ENCODE measurements around the gene TEX10.
"Not testable (repeated sequence)": the region's sequence is repeated elsewhere in the genome, so short reads cannot be mapped to it uniquely, and the experiment has no call there.

TEX10 gene

DNA sequence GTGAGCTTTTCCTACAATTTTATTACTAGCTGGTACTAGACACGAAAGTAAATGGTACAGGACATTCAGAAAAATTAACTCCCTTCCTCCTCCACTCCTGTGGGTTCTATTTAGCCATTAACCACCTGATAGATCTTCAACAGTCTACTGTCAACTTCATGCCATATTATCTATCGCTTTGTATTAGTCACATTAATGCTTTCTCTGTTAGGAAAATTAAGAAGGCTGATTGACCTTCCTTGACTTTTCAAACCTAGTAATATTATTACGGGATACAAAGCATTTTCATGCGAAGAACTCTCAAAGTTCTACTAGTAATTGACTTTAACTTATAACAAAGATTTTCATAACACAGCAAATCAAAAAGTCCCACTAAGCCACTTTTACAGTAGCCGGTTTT is 1.2 kb downstream of the TEX10 start:
- DNase-seq (ENCODE audit: insufficient read length, low spot score) (no peak), FAIRE-seq (no peak)

DNA sequence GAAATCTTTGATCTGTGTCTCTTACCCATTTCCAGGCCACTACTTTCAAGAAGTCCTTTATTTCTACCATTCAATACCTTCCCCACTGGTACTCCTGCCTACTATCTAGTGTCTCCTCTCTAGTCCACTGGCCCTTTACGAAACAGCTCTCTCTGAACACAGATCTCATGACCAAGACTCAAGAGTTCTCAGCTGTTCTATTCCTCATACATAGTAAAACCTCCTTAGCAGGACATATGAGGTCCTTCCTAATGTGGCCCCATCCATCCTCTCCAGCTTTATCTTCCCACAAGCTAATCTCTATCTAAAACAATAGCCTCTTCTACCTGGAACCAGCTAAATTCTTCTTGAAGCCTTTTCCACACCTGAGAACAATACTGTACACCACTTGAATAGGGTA is 2.6 kb downstream of the TEX10 start:
- DNase-seq (ENCODE audit: insufficient read length, low spot score) (no peak), FAIRE-seq (no peak)

DNA sequence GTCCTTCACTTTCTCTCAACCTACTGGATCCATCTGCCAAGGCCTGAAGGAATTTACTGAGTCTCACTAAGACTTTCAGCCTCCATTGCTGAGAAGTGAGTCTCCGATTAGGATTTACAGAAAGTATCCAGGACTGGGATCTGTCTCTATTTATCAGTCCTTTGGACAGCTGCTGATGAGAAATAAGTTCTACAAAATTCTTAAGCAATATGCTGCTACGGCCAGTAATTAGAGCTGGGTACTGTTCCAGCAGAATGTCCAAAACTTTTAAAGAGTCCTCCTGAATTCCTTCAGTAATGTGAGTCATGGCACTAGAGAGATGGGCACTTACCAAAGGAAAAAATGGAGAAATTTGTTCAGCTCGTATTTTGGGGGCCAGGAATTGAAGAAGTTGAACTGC is 5.9 kb downstream of the TEX10 start:
- no peak for DNase-seq (ENCODE audit: insufficient read length, low spot score)
- no peak for FAIRE-seq

DNA sequence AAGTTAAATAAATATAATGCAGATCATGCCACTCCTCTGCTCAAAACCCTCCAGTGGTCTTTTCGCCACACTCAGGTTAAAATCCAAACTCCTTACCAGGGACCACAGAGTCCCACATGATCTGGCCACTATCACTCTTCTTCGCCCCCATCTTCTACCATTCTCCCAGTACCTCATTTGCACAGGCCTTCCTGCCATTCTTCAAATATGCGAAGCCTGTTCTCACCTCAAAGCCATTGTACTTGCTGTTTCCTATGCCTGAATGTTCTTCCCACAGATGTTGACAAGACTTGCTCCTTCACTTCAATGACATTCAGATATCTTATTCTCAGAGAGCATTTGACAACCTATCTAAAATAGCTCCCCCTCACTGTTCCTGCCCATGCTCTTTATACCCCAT is 10.9 kb downstream of the TEX10 start:
- DNase-seq (ENCODE audit: insufficient read length, low spot score) (no peak), FAIRE-seq (no peak)

DNA sequence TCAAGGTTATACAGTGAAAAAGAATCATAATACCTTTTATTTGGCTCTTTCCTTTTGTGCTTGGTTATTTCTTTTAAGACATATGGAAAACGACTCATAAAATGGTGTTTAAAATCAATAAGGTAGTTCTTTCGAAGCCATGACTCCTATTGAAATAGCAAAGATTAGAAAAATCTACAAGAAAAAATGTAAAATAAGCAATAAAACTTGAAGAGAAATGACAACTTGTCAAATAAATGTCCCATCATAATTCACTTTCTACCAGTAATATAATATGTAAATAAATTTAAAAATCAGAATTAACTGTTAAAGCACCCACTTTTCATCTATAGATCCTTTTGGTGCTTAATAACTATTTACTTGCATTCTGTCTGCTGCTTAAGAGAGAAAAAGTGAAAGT is 12.5 kb downstream of the TEX10 start:
- DNase-seq (ENCODE audit: insufficient read length, low spot score): no peak
- no peak for FAIRE-seq

DNA sequence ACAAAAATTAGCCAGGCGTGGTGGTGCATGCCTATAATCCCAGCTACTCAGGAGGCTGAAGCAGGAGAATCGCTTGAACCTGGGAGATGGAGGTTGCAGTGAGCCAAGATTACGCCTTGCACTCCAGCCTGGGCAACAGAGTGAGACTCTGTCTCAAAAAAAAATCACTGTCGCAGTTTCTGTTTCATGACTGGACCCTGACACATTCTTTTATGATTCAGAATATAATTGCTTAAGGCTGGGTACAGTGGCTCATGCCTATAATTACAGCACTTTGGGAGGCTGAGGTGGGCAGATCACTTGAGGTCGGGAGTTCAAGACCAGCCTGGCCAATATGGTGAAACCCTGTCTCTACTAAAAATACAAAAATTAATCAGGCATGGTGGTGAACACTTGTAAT is 14.0 kb downstream of the TEX10 start:
- FAIRE-seq; DNase-seq (ENCODE audit: insufficient read length, low spot score): not testable (repeated sequence)

DNA sequence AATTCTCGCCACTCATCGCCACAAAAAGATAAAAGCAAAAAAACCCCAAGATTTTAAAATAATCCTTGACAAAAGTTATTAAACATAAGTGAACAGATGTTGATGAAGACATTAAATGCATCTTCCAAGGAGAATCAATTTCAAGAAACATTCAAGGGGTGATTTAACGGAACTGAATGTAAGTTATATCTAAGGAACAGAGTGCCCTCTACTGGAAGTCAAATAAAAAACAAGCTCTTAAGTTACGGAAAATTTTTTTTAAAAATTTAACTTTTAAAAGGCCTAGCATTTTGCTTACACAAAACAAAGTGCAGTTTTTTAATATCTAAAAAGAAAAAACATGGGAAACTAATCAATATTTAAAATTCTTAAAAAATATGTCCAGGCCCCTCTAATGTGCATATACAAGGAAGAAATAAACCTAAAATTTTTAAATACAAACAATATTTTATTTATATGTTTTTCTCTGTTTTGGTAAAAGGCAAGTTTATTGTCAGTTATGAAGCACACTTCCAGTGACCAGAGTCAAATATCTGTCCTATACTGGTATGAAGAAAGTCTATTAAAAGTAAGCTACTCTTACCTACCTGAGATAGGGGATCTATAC is 28.0 kb downstream of the TEX10 start:
- FAIRE-seq (no peak), DNase-seq (ENCODE audit: insufficient read length, low spot score) (peak; percentile 3)

DNA sequence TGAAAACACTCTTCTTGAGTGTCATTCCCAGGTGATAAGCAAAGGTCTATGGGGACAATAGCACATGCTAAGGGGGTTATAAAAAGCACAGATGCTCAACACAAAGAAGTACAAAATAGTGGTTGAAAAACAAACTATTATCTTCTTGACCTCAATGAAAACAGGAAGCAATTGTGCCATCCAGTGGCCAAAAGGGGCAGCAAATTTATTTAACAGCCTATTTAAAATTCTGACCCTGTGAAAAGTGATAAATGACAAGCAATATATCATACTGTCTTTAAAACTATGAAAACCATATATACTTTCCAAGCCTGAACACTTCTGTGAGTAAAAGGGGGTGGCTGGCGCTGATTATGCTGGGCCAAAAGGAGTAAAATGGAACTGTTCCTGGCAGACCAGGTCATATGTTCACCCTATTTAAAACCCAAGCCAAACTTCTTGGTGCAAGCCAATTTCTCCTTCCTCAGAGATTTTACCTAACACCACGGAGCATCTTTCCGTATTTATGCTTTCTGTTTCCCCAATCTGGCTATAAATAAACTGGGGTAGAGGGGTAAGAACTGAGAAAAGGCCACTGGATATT is 29.7 kb downstream of the TEX10 start:
- DNase-seq (ENCODE audit: insufficient read length, low spot score): peak; percentile 8
- FAIRE-seq: no peak

DNA sequence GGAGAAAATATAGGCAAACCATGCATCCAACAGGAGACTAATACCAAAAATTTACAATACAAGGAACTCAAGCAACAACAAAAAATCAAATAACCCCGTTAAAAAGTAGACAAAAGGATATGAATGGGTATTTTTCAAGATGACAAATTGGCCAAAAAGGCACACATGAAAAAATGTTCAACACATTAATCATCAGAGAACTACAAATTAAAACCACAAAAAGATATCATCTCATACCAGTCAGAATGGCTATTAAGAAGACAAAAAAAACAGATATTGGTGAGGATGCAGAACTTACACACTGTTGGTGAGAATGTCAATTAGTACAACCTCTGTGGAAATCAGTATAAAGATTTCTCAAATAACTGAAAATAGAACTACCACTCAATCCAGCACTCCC is 35.0 kb downstream of the TEX10 start:
- FAIRE-seq (no peak), DNase-seq (ENCODE audit: insufficient read length, low spot score) (no peak)

DNA sequence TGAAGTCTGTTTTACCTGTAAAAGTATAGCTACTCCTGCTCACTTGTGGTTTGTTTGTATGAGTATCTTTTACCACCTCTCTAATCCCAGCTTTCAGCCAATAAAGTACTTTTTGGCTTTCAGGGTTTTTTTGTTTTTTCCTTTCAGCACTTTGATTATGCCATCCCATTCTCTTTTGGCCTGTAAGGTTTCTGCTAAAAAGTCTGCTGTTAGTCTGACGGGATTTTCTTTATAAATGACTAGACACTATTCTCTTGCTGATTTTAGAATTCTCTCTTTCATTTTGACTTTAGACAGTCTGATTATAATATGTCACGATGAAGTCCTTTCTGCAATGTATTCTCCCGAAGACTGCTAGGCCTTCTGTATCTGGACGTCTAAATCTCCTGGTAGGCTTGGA is 37.2 kb downstream of the TEX10 start:
- DNase-seq (ENCODE audit: insufficient read length, low spot score): no peak
- FAIRE-seq: no peak

DNA sequence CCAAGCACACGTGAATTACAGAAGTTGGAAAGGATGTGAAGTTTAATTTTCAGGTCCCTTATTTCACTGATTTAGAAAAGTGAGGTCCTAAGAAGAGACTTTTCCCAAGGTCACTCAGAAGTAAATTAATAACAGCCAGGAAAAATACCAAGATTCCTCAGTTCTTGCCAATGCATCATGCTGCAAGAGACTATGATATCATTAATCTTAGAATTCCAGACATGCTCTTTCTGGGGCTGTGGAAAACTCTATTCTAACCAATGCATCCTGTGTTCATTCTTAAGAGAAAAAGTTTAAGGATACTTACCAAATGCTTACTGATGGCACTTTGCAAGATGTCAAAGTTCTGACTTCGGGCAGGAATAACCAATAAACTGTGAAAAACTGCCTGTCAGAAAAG is 42.8 kb downstream of the TEX10 start:
- no peak for DNase-seq (ENCODE audit: insufficient read length, low spot score)
- no peak for FAIRE-seq

DNA sequence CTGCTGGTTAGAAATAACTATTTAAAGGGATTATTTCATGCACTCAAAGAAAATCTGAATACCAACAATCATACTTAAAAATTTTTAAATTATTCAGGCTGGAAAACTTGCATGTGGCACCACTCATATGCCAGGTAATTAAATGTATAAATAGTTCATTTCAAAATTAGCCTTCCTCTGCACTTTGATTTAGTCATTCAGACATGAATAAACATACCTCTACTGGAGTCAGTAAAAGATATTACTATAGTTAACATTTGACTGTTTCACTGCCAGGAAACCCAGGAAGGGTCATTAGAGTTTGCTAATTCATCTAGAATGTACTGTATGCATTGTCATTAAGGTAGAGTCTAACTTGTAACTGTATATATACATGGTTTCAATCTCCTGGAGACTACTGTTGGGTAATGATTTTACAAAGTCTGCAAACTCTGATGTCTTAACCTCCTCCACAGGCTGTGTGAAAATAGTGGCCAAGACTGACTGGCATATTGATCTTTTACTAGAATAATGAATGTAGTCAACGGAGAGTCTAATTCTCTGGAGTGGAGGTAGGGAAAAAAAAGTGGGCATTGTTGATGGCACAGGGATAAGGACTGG is 43.7 kb downstream of the TEX10 start:
- FAIRE-seq (no peak), DNase-seq (ENCODE audit: insufficient read length, low spot score) (no peak)

DNA sequence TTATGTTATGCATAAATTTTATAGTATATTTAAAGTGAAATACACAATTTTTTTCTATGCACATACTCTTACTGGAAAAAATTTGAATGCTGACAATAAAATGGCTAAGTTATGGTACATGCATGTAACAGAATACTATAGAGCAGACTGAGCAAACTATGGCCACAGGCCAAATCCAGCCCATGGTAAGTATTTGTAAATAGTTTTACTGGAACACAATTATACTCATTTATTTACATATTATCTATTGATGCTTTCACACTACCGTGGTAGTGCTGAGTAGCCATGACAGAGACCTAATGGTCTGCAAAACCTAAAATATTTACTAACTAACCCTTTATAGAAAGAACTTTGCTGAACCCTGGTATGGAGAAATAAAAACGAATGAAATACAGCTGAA is 45.7 kb downstream of the TEX10 start:
- no peak for FAIRE-seq

DNA sequence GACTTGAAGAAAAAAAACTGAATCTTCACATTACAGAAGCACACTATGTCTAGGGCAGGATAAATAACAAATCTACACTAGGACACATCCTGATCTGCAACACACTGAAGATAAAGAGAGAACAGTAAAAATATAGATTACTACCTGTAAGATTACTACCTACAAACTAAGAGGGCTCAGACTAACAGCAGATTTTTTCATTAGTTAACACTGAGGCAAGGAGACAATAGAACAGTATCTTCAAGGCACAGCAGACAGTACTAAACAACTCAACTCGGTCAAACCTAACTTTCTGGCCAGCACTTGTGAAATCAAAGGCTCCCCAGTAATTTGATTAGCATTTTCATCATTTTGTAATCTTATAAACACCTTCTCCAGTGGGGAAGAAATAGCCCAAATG is 46.5 kb downstream of the TEX10 start:
- FAIRE-seq (no peak), DNase-seq (ENCODE audit: insufficient read length, low spot score) (no peak)

More for the DNA sequence above, 45.7 kb downstream of the TEX10 start:
- DNase-seq (ENCODE audit: insufficient read length, low spot score): no peak

DNA sequence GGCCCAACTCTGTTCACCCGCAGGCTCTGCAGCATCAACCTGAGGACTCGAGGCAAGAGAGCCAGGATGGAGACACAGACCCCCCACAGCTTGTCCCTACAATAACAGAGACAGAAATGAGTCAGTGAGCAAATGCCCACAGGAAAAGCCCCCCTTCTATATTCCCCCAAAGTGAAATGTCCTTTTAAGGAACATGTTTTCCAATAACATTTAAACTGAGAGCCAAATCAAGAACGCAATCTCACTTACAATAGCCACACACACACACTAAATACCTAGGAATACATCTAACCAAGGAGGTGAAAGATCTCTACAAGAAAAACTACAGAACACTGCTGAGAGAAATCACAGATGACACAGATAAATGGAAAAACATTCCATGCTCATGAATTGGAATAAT is 49.0 kb downstream of the TEX10 start:
- DNase-seq (ENCODE audit: insufficient read length, low spot score) (no peak), FAIRE-seq (no peak)

DNA sequence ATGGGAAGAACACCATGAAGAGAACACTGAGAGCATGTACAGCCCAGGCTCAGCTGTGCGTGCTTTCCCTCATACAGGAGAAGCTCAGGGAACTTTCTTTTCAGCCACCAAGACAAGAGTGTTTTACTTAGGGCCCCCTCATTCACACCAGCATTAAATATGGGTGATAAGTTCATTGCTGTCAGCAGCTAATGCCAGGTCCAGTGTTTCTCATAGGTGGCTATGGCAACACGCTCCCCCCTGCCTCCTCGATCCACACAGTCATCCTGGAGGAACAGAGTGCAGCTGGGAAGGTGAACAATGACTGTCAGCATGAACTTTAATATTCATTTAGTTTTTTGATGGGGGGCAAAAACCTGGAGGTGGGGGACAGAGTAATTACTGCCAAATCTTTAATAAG is 54.4 kb downstream of the TEX10 start:
- DNase-seq (ENCODE audit: insufficient read length, low spot score) (no peak), FAIRE-seq (no peak)

DNA sequence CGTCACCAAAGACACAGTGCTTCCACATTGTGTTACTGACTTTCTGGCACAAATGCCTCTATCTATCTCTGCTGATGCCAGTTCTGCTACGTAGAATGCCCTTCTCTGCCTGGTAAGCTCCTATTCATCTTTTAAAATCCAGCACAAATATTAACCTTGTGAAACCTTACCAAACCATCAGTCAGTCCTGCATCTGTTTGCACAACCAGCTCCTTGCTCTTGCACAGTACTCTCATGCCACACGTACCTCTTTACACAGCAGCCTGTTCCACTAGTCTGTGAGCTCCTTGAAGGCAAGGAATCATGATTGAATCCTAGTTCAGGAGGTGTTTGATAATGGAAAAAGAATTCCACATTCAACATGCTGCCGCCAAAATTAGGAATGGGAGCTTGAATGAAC is 56.3 kb downstream of the TEX10 start:
- DNase-seq (ENCODE audit: insufficient read length, low spot score) (no peak), FAIRE-seq (no peak)

DNA sequence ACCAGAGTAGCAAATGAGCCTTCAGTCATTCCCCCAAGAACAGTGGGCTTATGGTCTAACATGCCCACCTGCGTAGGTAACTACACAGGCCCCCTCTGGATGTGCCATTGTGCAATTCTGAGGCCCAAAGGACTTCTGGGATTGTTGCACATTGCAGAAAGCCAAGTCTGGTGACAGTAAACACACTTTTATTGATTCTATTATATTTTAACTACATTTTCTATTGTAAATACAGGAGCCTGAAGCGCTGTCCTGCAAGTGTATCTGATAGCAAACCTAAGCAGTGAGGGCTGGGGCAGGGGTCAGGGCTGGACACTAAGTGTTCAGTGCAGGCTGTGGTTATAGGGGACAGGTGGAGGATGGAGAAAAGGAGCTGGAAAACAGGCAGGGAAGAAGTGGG is 57.5 kb downstream of the TEX10 start:
- DNase-seq (ENCODE audit: insufficient read length, low spot score) (no peak), FAIRE-seq (no peak)

DNA sequence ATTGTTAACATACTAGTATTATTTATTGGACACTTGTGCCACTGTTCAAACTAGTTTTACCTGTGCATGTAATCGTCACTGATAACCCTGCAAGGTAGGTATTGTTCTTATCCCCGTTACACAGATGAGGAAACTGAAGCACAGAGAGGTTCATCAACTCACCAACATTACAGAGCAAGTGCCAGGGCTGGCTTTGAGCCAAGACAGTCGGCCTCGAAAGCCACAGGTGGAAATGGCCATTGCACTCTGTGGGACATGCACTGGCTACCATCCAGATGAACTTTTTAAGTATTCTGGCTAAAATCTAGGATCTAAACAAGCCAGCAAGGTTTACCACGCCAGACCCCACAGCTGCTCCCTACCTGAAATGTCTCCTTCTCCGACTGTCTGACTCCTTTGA is 57.9 kb downstream of the TEX10 start:
- no peak for DNase-seq (ENCODE audit: insufficient read length, low spot score)
- FAIRE-seq: no peak

DNA sequence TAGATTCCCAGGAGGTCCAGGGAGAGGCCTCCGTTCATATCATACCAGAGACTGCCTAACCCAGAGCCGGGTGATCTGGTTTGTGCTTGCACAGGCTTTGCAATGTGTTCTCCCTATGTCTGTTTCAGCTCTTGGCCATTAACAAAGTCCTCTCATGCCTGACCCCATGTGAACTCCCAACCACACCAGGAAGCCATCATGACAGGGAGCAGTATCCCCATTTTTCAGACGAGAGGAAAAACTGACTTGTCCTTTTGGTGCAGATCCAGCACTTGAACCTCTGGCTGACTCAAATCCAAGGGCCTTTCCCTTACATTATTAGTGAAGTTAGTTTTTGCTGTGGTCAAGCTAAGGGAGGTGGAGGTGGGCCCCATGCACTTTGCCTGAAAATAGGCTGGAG is 58.4 kb downstream of the TEX10 start:
- DNase-seq (ENCODE audit: insufficient read length, low spot score): no peak
- FAIRE-seq: no peak

DNA sequence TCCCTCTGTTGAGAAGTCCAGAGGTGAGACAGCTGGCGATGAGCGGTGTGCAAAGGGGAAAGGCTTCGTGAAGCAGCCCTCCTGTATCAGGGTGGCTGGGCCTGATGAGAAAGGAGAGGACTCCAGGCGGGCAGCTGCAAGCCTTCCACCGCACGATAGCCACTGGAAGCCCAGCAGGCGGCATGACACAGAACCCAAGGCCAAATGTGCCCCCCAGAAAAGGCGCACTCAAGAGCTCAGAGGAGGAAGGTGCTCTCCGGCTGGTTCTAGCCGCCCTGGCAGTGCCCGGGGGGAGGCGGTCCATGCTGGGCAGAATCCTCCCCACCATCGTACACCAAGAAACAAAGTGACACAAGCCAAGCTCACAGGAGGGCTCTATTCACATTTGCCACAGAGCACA is 60.3 kb downstream of the TEX10 start:
- no peak for DNase-seq (ENCODE audit: insufficient read length, low spot score)
- FAIRE-seq: no peak

DNA sequence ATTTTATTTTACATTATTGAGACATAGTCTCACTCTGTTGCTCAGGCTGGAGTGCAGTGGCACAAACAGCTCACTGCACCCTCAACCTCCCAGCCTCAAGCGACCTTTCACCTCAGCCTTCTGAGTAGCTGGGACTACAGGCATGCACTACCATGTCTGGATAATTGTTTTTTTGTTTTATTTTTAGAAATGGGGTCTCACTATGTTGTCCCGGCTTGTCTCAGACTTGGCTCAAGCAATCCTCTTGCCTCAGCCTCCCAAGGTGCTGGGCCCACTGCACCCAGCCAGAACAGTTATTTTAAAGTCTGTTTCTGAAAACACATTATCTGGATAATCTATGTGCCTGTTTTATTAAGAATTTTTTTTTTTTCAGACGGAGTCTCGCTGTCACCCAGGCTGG is 62.0 kb downstream of the TEX10 start:
- DNase-seq (ENCODE audit: insufficient read length, low spot score) (no peak), FAIRE-seq (no peak)

DNA sequence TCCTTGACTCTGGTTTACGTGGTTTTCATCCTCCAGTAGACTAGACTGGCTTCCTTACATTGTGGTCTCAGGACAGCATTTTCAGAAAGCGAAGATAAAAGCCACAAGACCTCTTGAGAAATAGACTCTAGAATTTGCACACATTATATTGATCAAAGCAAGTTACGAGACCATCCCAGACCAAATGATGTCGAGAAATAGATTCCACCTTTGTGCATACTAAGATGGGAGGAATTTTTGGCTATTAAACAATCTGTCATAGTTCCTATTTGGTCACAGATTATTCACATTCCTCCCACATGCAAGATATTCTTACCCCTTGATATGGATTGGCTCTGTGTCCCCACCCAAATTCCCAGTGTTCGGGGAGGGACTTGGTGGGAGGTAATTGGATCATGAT is 65.6 kb downstream of the TEX10 start:
- no peak for DNase-seq (ENCODE audit: insufficient read length, low spot score)
- no peak for FAIRE-seq

Data from HTR-8/SVneo (cell line).